A549 (cell line): ENCODE results near the gene STAT1. TPM values are rescaled to one million over a fixed set of nuclear protein-coding genes. Genes with fewer than 3 reads are reported as not detected.

ENCODE experiments used
- ATAC-seq, 2 experiments: fragments of 200-7000 bp in 1 of 2; fragments of >200 bp in 1 of 2; cut with Nextera tagmentation in 1 of 2; cut with Tn5 transposase in 1 of 2; 3 replicates each; pipeline versions ENCODE4 v1.8.0 to v1.9.1; 2018 to 2020; ENCODE audit warnings: mild to moderate bottlenecking in 1 of 2, moderate library complexity in 1 of 2
- CTCF ChIA-PET: fragments of 300-600 bp; sonication (Branson Sonifier 250); formaldehyde crosslinking; extraction: SDS; loops from one replicate; lab custom pipeline; 2021; ENCODE audit warnings: antibody characterized with exemption, inconsistent platforms; lab: Yijun Ruan, JAX
- POLR2A ChIA-PET: fragments of 350-600 bp; formaldehyde crosslinking; extraction: SDS; loops from one replicate; lab custom pipeline; 2021; ENCODE audit warnings: antibody characterized with exemption, inconsistent platforms; lab: Yijun Ruan, JAX
- DNase-seq, 2 experiments: peaks; one replicate each; pipeline versions ENCODE4 v3.0.0 to v3.0.0-alpha.2; 2011 to 2016; ENCODE audit warnings: low read depth in 1 of 2, low spot score in 1 of 2
- FAIRE-seq: peaks from 2 replicates; lab custom pipeline; 2011; peaks lifted over from hg19 to GRCh38; lab: Jason Lieb, UNC
- H3K27ac ChIP-seq, 2 experiments: fragments of >200 bp; sonication (Bioruptor Twin); formaldehyde crosslinking; 3 replicates each; pipeline ENCODE4 v1.5.1; 2016 to 2017
- H3K4me1 ChIP-seq: fragments of >200 bp; sonication (Bioruptor Twin); formaldehyde crosslinking; 3 replicates; pipeline ENCODE4 v1.6.1; 2016
- H3K4me2 ChIP-seq: fragments of >200 bp; sonication (Bioruptor Twin); formaldehyde crosslinking; 3 replicates; pipeline ENCODE4 v1.6.1; 2016
- H3K4me3 ChIP-seq: fragments of >200 bp; sonication (Bioruptor Twin); formaldehyde crosslinking; 3 replicates; pipeline ENCODE4 v1.5.1; 2016
- H3K9me3 ChIP-seq: fragments of >200 bp; sonication (Bioruptor Twin); formaldehyde crosslinking; 3 replicates; pipeline ENCODE4 v1.6.1; 2016
- CBX8 ChIP-seq: fragments of 200-600 bp; sonication (generic); IDR thresholded peaks from 2 replicates; pipeline ENCODE4 v1.6.1; 2016
- CHD2 ChIP-seq: fragments of 150-350 bp; IDR thresholded peaks from 2 replicates; pipeline ENCODE4 v1.6.1; 2014; ENCODE audit warnings: low read length; ENCODE audit not compliant: partially characterized antibody
- CHD4 ChIP-seq: fragments of 200-600 bp; sonication (generic); IDR thresholded peaks from 2 replicates; pipeline ENCODE4 v1.6.1; 2016; ENCODE audit warnings: antibody characterized with exemption, mild to moderate bottlenecking, borderline replicate concordance
- E2F6 ChIP-seq: IDR thresholded peaks from 2 replicates; pipeline ENCODE4 v1.6.1; 2012; ENCODE audit warnings: low read depth, borderline replicate concordance
- ESRRA ChIP-seq: fragments of 150-350 bp; IDR thresholded peaks from 2 replicates; pipeline ENCODE4 v1.6.1; 2014; ENCODE audit warnings: mild to moderate bottlenecking, low read length, borderline replicate concordance
- FOSB ChIP-seq: fragments of 250-450 bp; sonication (Bioruptor Pico); IDR thresholded peaks from 2 replicates; pipeline ENCODE4 v1.5.0; 2020; ENCODE audit warnings: mild to moderate bottlenecking, moderate library complexity
- FOXS1 ChIP-seq: fragments of 250-450 bp; sonication (Bioruptor Pico); IDR thresholded peaks from 2 replicates; pipeline ENCODE4 v1.5.0; 2020; ENCODE audit warnings: mild to moderate bottlenecking, moderate library complexity
- HEYL ChIP-seq: fragments of 250-450 bp; sonication (Bioruptor Pico); IDR thresholded peaks from 2 replicates; pipeline ENCODE4 v1.8.0; 2021; ENCODE audit warnings: mild to moderate bottlenecking, moderate library complexity
- HMGXB4 ChIP-seq: fragments of 250-450 bp; sonication (Bioruptor Pico); IDR thresholded peaks from 2 replicates; pipeline ENCODE4 v1.5.0; 2021; ENCODE audit warnings: mild to moderate bottlenecking, moderate library complexity, borderline replicate concordance
- HOXA7 ChIP-seq: fragments of 250-450 bp; sonication (Bioruptor Pico); IDR thresholded peaks from 2 replicates; pipeline ENCODE4 v1.5.0; 2020; ENCODE audit warnings: mild to moderate bottlenecking, moderate library complexity
- JUN ChIP-seq, 2 experiments: fragments of >200 bp; sonication (Bioruptor Twin); formaldehyde crosslinking; IDR thresholded peaks; 2 replicates in 1 of 2; 3 replicates in 1 of 2; pipeline ENCODE4 v1.6.1; 2016 to 2017
- KDM1A ChIP-seq: fragments of 200-600 bp; sonication (generic); IDR thresholded peaks from 2 replicates; pipeline ENCODE4 v1.6.1; 2016; ENCODE audit warnings: low read depth, mild to moderate bottlenecking
- MYC ChIP-seq: IDR thresholded peaks from 2 replicates; pipeline ENCODE4 v1.6.1; 2012; ENCODE audit warnings: mild to moderate bottlenecking, inconsistent platforms, low read length, improper control_type of control experiment, borderline replicate concordance
- NR3C1 ChIP-seq: fragments of >200 bp; sonication (Bioruptor Twin); formaldehyde crosslinking; IDR thresholded peaks from 3 replicates; pipeline ENCODE4 v1.6.1; 2017
- RAD21 ChIP-seq, 2 experiments: fragments of >200 bp in 1 of 2; sonication (Bioruptor Twin) in 1 of 2; formaldehyde crosslinking in 1 of 2; IDR thresholded peaks in 1 of 2; conservative IDR thresholded peaks in 1 of 2; 2 replicates in 1 of 2; 3 replicates in 1 of 2; pipeline ENCODE4 v1.6.1; 2012 to 2018; ENCODE audit warnings: inconsistent platforms in 1 of 2
- REST ChIP-seq: fragments of 200-600 bp; sonication (generic); IDR thresholded peaks from 2 replicates; pipeline ENCODE4 v1.6.1; 2016; ENCODE audit warnings: antibody characterized with exemption, mild to moderate bottlenecking, moderate library complexity
- RFX5 ChIP-seq: fragments of 450-650 bp; IDR thresholded peaks from 2 replicates; pipeline ENCODE4 v1.7.1; 2014; ENCODE audit warnings: antibody characterized with exemption, mild to moderate bottlenecking, moderate library complexity
- SMC3 ChIP-seq: fragments of >200 bp; sonication (Bioruptor Twin); formaldehyde crosslinking; IDR thresholded peaks from 3 replicates; pipeline ENCODE4 v1.6.1; 2018; ENCODE audit warnings: inconsistent platforms
- ZFP36 ChIP-seq: fragments of 450-650 bp; IDR thresholded peaks from 2 replicates; pipeline ENCODE4 v1.6.1; 2014; ENCODE audit warnings: borderline replicate concordance; ENCODE audit not compliant: partially characterized antibody
- WGBS: methylation state at CpG from one replicate; pipeline ENCODE4 v1.1.6; 2017; ENCODE audit errors: missing lambda C conversion rate; 5-methylcytosine and 5-hydroxymethylcytosine counted together
- polyA plus RNA-seq, 4 experiments: library from polyadenylated mRNA; depleted of rRNA in 3 of 4; stranded (reverse); fragments of >200 nt; fragmentation: RNase III in 1 of 4; extraction: RNeasy Plus Mini Kit Qiagen cat#74134 plus additional on column Dnase treatment in 1 of 4; gene quantifications; 2 replicates in 3 of 4; 3 replicates in 1 of 4; pipeline ENCODE4 v1.2.3, GENCODE V29; 2011 to 2017
- TF ChIP-seq, protein P1 (sequence below): IDR thresholded peaks from 2 replicates; pipeline ENCODE4 v1.6.1; 2012

Gene STAT1
- polyA plus RNA-seq, 2 of the 4 experiments (the other 2 are of a cell fraction) = 105 to 182 TPM

DNA sequence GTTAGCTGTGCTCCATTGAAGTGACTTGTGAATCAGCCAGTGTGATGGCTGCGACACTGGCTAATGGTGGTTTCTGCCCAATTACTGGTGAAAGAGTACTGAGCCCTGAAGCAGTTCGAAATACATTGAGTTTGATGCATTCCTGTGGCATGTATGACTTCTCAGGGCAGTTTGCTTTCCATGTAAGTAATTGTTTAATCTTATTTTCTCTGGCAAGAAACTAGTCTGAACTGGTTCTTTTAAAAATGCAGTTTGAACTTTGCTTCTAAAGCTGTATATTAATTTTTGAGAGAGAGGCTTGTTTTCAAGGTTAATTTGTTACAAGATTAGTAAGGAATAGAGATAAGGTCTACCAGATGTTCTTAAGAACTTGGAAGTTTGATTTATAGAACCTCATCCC lies 86.7 kb downstream of the STAT1 start:
- ChIA-PET POLR2A (no interaction called here), CTCF (interaction anchor here (0.6 to 1.6 kb wide), 2 partner anchors 17 to 145 kb away, joined by 3 to 4 read pairs; no protein-coding TSS in a partner anchor)
- TF ChIP-seq FOXS1 (CRISPR knock-in tag) (no peak), CBX8 (no peak), HOXA7 (no peak)
- DNase-seq (peak in 1 of 2 experiments; percentile 43), ATAC-seq (peak; percentile 20 to 46; a peak in 3 of 6 replicates), FAIRE-seq (no peak)
- Histone ChIP-seq H3K27ac (peak overlapping the region; percentile 41 to 70; a peak in 5 of 6 replicates), H3K4me1 (peaks cover 95% of the 10 kb centered on the region), H3K9me3 (no peaks in the 10 kb centered on the region), H3K4me3 (no peak overlapping the region), H3K4me2 (peak overlapping the region; percentile 31)
- WGBS = 33% methylated on average over 2 of the region's 2 CpGs

DNA sequence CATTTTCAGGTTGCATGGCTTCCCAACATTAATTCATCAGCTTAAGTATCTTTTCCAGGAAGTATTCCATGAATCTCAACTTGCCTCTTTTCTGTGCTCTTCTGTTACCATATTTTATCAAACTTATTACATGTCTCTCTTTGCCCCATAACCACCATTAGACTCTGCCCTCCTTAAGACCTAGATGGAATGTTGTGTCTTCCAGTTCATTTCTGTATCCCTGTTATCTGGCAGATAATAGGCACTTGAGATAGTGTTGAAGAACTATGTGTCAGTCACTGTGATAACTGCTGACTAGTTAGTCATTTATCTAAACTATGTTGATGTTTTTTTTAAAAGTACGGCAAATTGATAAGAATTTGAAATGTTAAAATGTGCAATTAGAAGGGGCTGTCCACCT lies 91.6 kb downstream of the STAT1 start:
- FAIRE-seq (no peak), ATAC-seq (peak in 1 of 2 experiments; percentile 20; a peak in 2 of 6 replicates), DNase-seq (no peak)
- ChIA-PET CTCF (no interaction called here), POLR2A (no interaction called here)
- H3K27ac ChIP-seq = 0 out of 6 replicates have a peak overlapping the region, but pooled peaks of 1 of the 2 experiments have one; percentile 26
- H3K4me3 ChIP-seq = no peak overlapping the region
- 82% methylated on average over 1 of the region's 1 CpG for WGBS
- H3K9me3 ChIP-seq = no peaks in the 10 kb centered on the region
- H3K4me2 ChIP-seq = no peak overlapping the region
- TF ChIP-seq E2F6 (no peak), MYC (no peak), ESRRA (no peak), ZFP36 (no peak), HEYL (no peak), CHD2 (no peak), HMGXB4 (CRISPR knock-in tag) (no peak), CHD4 (no peak), NR3C1 (no peak), JUN (IDR thresholded peaks at IDR 0.05) (no peak), KDM1A (no peak), REST (no peak), RFX5 (no peak), SMC3 (no peak), FOSB (no peak), RAD21 (conservative IDR thresholded peaks at IDR 0.05 in 1 of 2, IDR thresholded peaks at IDR 0.05 in 1 of 2) (no peak)
- TF ChIP-seq, protein P1, sequence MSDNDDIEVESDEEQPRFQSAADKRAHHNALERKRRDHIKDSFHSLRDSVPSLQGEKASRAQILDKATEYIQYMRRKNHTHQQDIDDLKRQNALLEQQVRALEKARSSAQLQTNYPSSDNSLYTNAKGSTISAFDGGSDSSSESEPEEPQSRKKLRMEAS = no peak
- H3K4me1 ChIP-seq = peaks cover 78% of the 10 kb centered on the region
